Adrenal gland (tissue), 19 donors: ENCODE data around the gene ZNF630. TPM values are rescaled to one million over a fixed set of nuclear protein-coding genes. Genes with fewer than 3 reads are reported as not detected.
"Not testable (repeated sequence)": the region's sequence is repeated elsewhere in the genome, so short reads cannot be mapped to it uniquely, and the experiment has no call there.

ENCODE experiments used
- DNase-seq, 7 donors: peaks; one replicate each; pipeline ENCODE4 v3.0.0-alpha.2; 2019 to 2020
- H3K27ac ChIP-seq, 5 donors: fragments of 200-600 bp; sonication (generic) in 4 of 5; 1 replicate in 3 of 5; 2 replicates in 2 of 5; pipeline versions ENCODE4 v1.5.1 to v1.8.0; 2016 to 2020; ENCODE audit warnings: mild to moderate bottlenecking in 1 of 5
- H3K27me3 ChIP-seq: fragments of 200-600 bp; 2 replicates; pipeline ENCODE4 v1.8.0; 2021
- H3K36me3 ChIP-seq, 2 donors: fragments of 200-600 bp; replicated peaks in 1 of 2; 1 replicate in 1 of 2; 2 replicates in 1 of 2; pipeline versions ENCODE4 v1.5.1 to v1.8.0; 2018 to 2022
- H3K4me1 ChIP-seq, 2 donors: fragments of 200-600 bp; replicated peaks in 1 of 2; 1 replicate in 1 of 2; 2 replicates in 1 of 2; pipeline versions ENCODE4 v1.5.1 to v1.8.0; 2018 to 2021
- H3K4me3 ChIP-seq, 4 donors: fragments of 200-600 bp; sonication (generic) in 3 of 4; one replicate each; pipeline ENCODE4 v1.5.1; 2016 to 2018
- H3K9me3 ChIP-seq, 3 donors: fragments of 200-600 bp; sonication (generic) in 1 of 3; replicated peaks in 1 of 3; 1 replicate in 2 of 3; 2 replicates in 1 of 3; pipeline versions ENCODE4 v1.5.1 to v1.8.0; 2016 to 2021
- CTCF ChIP-seq, 6 experiments: fragments of 450-650 bp in 4 of 6; fragments of 200-600 bp in 2 of 6; sonication (generic) in 1 of 6; IDR thresholded peaks; 1 replicate in 5 of 6; 2 replicates in 1 of 6; pipeline versions ENCODE4 v1.5.1 to v1.8.0; 2016 to 2021; ENCODE audit warnings: antibody characterized with exemption in 6 of 6, mild to moderate bottlenecking in 2 of 6, moderate library complexity in 1 of 6
- POLR2A ChIP-seq, 2 donors: fragments of 450-650 bp; IDR thresholded peaks; one replicate each; pipeline ENCODE4 v1.6.1; 2017; ENCODE audit warnings: antibody characterized with exemption in 2 of 2, mild to moderate bottlenecking in 2 of 2, moderate library complexity in 1 of 2
- WGBS, 4 donors: extraction: QIAGEN DNeasy Blood & Tissue Kit in 2 of 4; methylation state at CpG; one replicate each; pipeline versions ENCODE4 v1.1.5 to v1.1.7; 2013 to 2017; 5-methylcytosine and 5-hydroxymethylcytosine counted together
- intact Hi-C, 2 donors: fragments of 100-400 bp; cut with DNase I; formaldehyde crosslinking; loops; one replicate each; pipeline versions ENCODE4 v1.14.1 to v1.15.0; 2022 to 2023
- long read RNA-seq, 10 donors: library from polyadenylated mRNA in 3 of 10; unstranded in 2 of 10; stranded (forward) in 1 of 10; transcript quantifications; one replicate each; pipeline ENCODE4 v2.0.0 and lab custom pipeline, GENCODE V29; 2021 to 2026
- polyA plus RNA-seq, 3 donors: library from polyadenylated mRNA; stranded (reverse); fragments of 200-250 nt in 2 of 3; fragments of 350-450 nt in 1 of 3; fragmentation: Illumina TruSeq in 1 of 3; extraction: RNeasy Lipid Tissue Mini Kit (QIAGEN cat#74804) in 1 of 3; gene quantifications; one replicate each; pipeline ENCODE4 v1.2.3, GENCODE V29; 2013 to 2014
- total RNA-seq, 9 donors: library from RNA; depleted of rRNA in 4 of 9; stranded (reverse); fragments of >200 nt in 4 of 9; fragments of 120-200 nt in 1 of 9; fragmentation: NEBNext Ultra II Directional in 1 of 9; extraction: Animal tissue kit (Norgen Biotek cat#: 25700) in 1 of 9; gene quantifications; one replicate each; pipeline versions ENCODE4 v1.1.0 to v1.2.4, GENCODE V29; 2013 to 2023
- donor health status: healthy with polysubstance abuse.
- donor health status: Bipolar disorder and iron deficiency.
- donor health status: DM: yes; HTN: yes; CAD: no.
- donor health status: DM: no; HTN: no; CAD: no.
- donor health status: DM: no; HTN: no; CAD: no.
- donor health status: DM: yes; HTN: yes; CAD: no.

ZNF630 gene
- total RNA-seq (1 to 10 TPM in 8 of 9 donors, under 1 TPM in 1; 0.74 to 5.5 (median 3.1) TPM), polyA plus RNA-seq (1 to 10 TPM; 3.1 to 3.5 (median 3.1) TPM)
- long read RNA-seq, donor 1, result 0 reads
- long read RNA-seq, donor 2, result 0 reads
- long read RNA-seq, donor 3, partial matches to known transcripts, result 0 of 1 reads
- long read RNA-seq, donor 3, other reads (novel, unspliced or antisense), result 0 of 1 reads
- long read RNA-seq, donor 4, result 0 reads
- long read RNA-seq, donor 5, partial matches to known transcripts, result 0 of 1 reads
- long read RNA-seq, donor 5, other reads (novel, unspliced or antisense), result 1 of 1 reads
- long read RNA-seq, donor 6, partial matches to known transcripts, result 0 of 4 reads
- long read RNA-seq, donor 6, other reads (novel, unspliced or antisense), result 1 of 4 reads
- long read RNA-seq, donor 7, result 0 reads
- long read RNA-seq, donor 8, result 0 reads
- long read RNA-seq, donor 9, partial matches to known transcripts, result 0 of 1 reads
- long read RNA-seq, donor 9, other reads (novel, unspliced or antisense), result 0 of 1 reads
- long read RNA-seq, donor 10, result 0 reads

GRCh38 chrX:48071064-48071985, at the start of gene ZNF630:
Gene ZNF630, minus strand, starts transcription at chrX:48071640. Its CDS starts 4,754 bp downstream, at chrX:48066886.
- intact Hi-C loops, result no loop called here
- 1 to 40% (median 19%) methylated on average over 5 to 48 of the region's 48 CpGs for WGBS, 4 donors
- no peaks in the 10 kb centered on the region for H3K4me1 ChIP-seq
- peak; percentile 72 to 92 (median 82) for DNase-seq
- H3K27ac ChIP-seq, result peak within 1 kb of the TSS in 4 of 5 donors; percentile 45 to 90 (median 64)
- H3K4me3 ChIP-seq, result peak within 1 kb of the TSS; percentile 3 to 67 (median 40)
- H3K9me3 ChIP-seq, result no peaks in the 10 kb centered on the region
- no peaks in the 10 kb centered on the region for H3K36me3 ChIP-seq
- TF ChIP-seq CTCF (IDR thresholded peaks at IDR 0.05) (no peak), POLR2A (IDR thresholded peaks at IDR 0.05) (peak in 1 of 2 donors; percentile 27)
- H3K27me3 ChIP-seq, result no peaks in the 10 kb centered on the region

GRCh38 chrX:48107717-48108116, 36.3 kb upstream of the ZNF630 start:
- Histone ChIP-seq H3K4me1 (no peaks in the 10 kb centered on the region), H3K27ac (no peak overlapping the region), H3K4me3 (no peak overlapping the region), H3K27me3 (peaks cover 8% of the 10 kb centered on the region), H3K9me3 (no peaks in the 10 kb centered on the region), H3K36me3 (no peaks in the 10 kb centered on the region)
- WGBS, 4 donors, result 70 to 72% (median 72%) methylated on average over 6 of the region's 6 CpGs
- TF ChIP-seq POLR2A (IDR thresholded peaks at IDR 0.05) (no peak), CTCF (IDR thresholded peaks at IDR 0.05) (no peak)
- intact Hi-C loops, result no loop called here
- no peak for DNase-seq

- TF ChIP-seq POLR2A (IDR thresholded peaks at IDR 0.05) (no peak), CTCF (IDR thresholded peaks at IDR 0.05) (no peak)
- 80 to 89% (median 83%) methylated on average over 6 of the region's 6 CpGs for WGBS, 4 donors
- DNase-seq, result no peak
- Histone ChIP-seq H3K27ac (no peak overlapping the region), H3K36me3 (no peaks in the 10 kb centered on the region), H3K9me3 (no peaks in the 10 kb centered on the region), H3K4me1 (no peaks in the 10 kb centered on the region), H3K27me3 (peaks cover under 1% of the 10 kb centered on the region), H3K4me3 (no peak overlapping the region)
- intact Hi-C loops, result no loop called here
Observed at GRCh38 chrX:48102874-48103374, 31.5 kb upstream of the ZNF630 start.

GRCh38 chrX:48101443-48101842, 30.0 kb upstream of the ZNF630 start:
- 79 to 92% (median 88%) methylated on average over 3 of the region's 3 CpGs for WGBS, 4 donors
- intact Hi-C loops, result no loop called here

DNA sequence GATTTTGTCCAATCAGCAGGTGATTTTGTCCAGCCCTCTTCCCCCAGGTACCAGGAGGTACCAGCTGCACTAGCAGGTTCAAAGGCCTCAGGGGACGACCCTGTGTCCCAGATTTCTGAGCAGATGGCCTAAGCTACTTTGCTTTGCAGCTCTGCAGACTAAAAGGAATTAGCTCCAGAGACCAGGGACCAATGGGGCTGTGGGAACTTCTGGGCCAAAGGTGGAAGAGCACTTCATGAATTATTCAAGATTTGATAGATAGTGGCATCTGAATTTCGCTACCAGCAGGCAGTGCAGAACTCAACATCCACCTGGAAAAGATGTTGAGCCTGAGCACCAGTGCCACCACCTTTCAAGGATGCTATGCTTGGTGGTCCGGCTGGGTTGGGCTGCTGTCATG, 21.1 kb upstream of the ZNF630 start:
- DNase-seq, H3K9me3 ChIP-seq, H3K4me1 ChIP-seq, intact Hi-C loops, H3K36me3 ChIP-seq, H3K27ac ChIP-seq, H3K4me3 ChIP-seq: not testable (repeated sequence)
- WGBS, 4 donors, result 50 to 78% (median 59%) methylated on average over 2 to 3 of the region's 3 CpGs; no CpG with 5 or more reads in 1 of the 4 donors
- peaks cover 21% of the 10 kb centered on the region for H3K27me3 ChIP-seq

More at GRCh38 chrX:48101443-48101842, 30.0 kb upstream of the ZNF630 start:
- TF ChIP-seq POLR2A (IDR thresholded peaks at IDR 0.05), result no peak
- no peak for TF ChIP-seq CTCF (IDR thresholded peaks at IDR 0.05)
- Histone ChIP-seq H3K4me3 (no peak overlapping the region), H3K4me1 (no peaks in the 10 kb centered on the region), H3K36me3 (no peaks in the 10 kb centered on the region), H3K9me3 (no peaks in the 10 kb centered on the region), H3K27ac (no peak overlapping the region), H3K27me3 (peaks cover 8% of the 10 kb centered on the region)
- no peak for DNase-seq
